ENCODE measurements around the gene SFI1. TPM values are rescaled to one million over a fixed set of nuclear protein-coding genes. Genes with fewer than 3 reads are reported as not detected.
A peak's percentile ranks its signal among the peaks of the same experiment; 100 is the strongest.

Gene SFI1
- total RNA-seq, 1 experiment from 2014 or later: 53.1 TPM

DNA sequence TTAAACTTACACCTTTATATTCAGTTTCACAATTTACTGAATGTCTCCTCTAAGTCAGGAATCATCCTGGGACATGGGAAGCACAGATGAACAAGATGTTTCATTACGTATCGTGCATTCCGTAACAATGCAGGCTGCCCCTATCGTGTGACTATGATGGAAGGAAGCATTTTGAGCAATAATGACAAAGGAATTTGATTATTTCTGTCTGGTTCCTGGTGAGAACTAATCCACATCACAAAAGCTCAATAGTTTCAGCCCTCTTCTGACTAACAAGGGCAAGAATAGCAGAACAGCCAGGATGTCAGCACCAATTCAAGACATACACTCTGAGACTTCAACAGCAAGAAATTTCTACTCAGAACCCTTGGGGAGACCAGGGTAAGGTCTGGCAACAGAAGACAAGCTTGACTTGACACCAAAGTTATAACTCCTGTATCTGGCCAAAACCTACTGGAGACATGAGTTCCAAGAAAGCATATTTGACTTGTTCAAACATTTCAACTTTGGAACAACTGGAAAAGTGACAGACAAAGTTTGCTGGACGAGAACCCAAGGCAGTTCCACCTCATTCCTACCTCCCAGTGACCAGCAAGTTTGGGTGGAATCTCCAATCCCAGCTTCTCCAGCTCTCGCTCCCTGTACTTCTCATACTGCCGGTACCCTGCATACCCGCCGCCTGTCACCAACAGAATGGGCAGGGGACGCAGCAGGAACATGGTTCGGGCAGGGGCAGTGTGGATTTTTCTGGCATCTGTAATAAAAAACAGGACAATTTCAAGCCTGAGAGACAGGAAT, 151.4 kb downstream of the SFI1 start:
- no peaks in the 10 kb centered on the region for H3K9me3 ChIP-seq (ENCODE audit: control insufficient read depth in 1 of 2, insufficient read depth in 1 of 2, low read depth in 1 of 2, low read length in 2 of 2)
- no TSS peak for BruUV-seq (replicated peaks)
- H3K9ac ChIP-seq (ENCODE audit: low read length): peak overlapping the region; percentile 54
- no peaks in the 10 kb centered on the region for H3K9me2 ChIP-seq (ENCODE audit: insufficient read depth)
- H2AFZ ChIP-seq (ENCODE audit: low read depth, low read length, poor library complexity, severe bottlenecking): no peak overlapping the region
- CTCF ChIA-PET: interaction anchor here (1.6 to 2.2 kb wide), 2 partner anchors 91 to 323 kb away, joined by 3 to 10 read pairs; no protein-coding TSS in a partner anchor
- no peaks in the 10 kb centered on the region for H4K20me1 ChIP-seq (ENCODE audit: insufficient read depth)
- H3K27me3 ChIP-seq (ENCODE audit: insufficient read depth, low read length): no peaks in the 10 kb centered on the region
- H3K4me3 ChIP-seq (replicated peaks in 1 of 2; ENCODE audit: low read depth in 1 of 2, low read length in 2 of 2): no peak overlapping the region
- no peak for DNase-seq (ENCODE audit: low read depth, low spot score)
- peak overlapping the region; percentile 57 for H3K4me2 ChIP-seq (ENCODE audit: low read length)
- no peak for ATAC-seq
- RAD21 ChIA-PET (ENCODE audit: low non-redundant PET in 1 of 2, low total read pairs in 2 of 2, uncharacterized antibody in 2 of 2, unreplicated experiment in 2 of 2): no interaction called here
- H3K79me2 ChIP-seq (ENCODE audit: insufficient read depth, low read length): peaks cover 66% of the 10 kb centered on the region
- intact Hi-C loops (cut with micrococcal nuclease): no loop called here
- POLR2A ChIA-PET: interaction anchor here (2.1 kb wide), 1 partner anchor 14 kb away, joined by 10 read pairs; the partner anchor contains the start of gene PISD
- H3K4me1 ChIP-seq (ENCODE audit: control insufficient read depth in 1 of 2, insufficient read depth in 2 of 2, low read length in 2 of 2): peaks cover 35 to 71% of the 10 kb centered on the region in 2 experiments
- H3K36me3 ChIP-seq (ENCODE audit: control insufficient read depth in 1 of 2, insufficient read depth in 2 of 2, low read length in 2 of 2): peaks cover 6 to 17% of the 10 kb centered on the region in 2 experiments; a peak in 3 of 4 replicates
- no peak for TF ChIP-seq SP1 (IDR thresholded peaks at IDR 0.05; ENCODE audit: low read depth)
- no peak for TF ChIP-seq ZNF274 (IDR thresholded peaks at IDR 0.05; ENCODE audit: low read depth, low read length)
- TF ChIP-seq TCF7L2 (IDR thresholded peaks at IDR 0.05; ENCODE audit: borderline replicate concordance, extremely low read depth, insufficient read depth, insufficient read length): no peak
- TF ChIP-seq CBX3 (IDR thresholded peaks at IDR 0.05; ENCODE audit: low read depth): no peak
- TF ChIP-seq, protein P1, sequence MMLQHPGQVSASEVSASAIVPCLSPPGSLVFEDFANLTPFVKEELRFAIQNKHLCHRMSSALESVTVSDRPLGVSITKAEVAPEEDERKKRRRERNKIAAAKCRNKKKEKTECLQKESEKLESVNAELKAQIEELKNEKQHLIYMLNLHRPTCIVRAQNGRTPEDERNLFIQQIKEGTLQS (IDR thresholded peaks at IDR 0.05): no peak
- TF ChIP-seq, protein P2, sequence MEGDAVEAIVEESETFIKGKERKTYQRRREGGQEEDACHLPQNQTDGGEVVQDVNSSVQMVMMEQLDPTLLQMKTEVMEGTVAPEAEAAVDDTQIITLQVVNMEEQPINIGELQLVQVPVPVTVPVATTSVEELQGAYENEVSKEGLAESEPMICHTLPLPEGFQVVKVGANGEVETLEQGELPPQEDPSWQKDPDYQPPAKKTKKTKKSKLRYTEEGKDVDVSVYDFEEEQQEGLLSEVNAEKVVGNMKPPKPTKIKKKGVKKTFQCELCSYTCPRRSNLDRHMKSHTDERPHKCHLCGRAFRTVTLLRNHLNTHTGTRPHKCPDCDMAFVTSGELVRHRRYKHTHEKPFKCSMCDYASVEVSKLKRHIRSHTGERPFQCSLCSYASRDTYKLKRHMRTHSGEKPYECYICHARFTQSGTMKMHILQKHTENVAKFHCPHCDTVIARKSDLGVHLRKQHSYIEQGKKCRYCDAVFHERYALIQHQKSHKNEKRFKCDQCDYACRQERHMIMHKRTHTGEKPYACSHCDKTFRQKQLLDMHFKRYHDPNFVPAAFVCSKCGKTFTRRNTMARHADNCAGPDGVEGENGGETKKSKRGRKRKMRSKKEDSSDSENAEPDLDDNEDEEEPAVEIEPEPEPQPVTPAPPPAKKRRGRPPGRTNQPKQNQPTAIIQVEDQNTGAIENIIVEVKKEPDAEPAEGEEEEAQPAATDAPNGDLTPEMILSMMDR (IDR thresholded peaks at IDR 0.05 in 2 of 3, conservative IDR thresholded peaks at IDR 0.05 in 1 of 3; ENCODE audit: borderline replicate concordance in 1 of 3, insufficient read depth in 1 of 3, low read depth in 2 of 3, low read length in 2 of 3): no peak
- no peak for TF ChIP-seq FOSL1 (IDR thresholded peaks at IDR 0.05; ENCODE audit: low read depth)
- no peak for TF ChIP-seq SRF (IDR thresholded peaks at IDR 0.05; ENCODE audit: low read depth)
- peak overlapping the region; percentile 75; the same call in 1 of the 2 replicates for H3K27ac ChIP-seq (ENCODE audit: low read depth, low read length)

Data from HCT116 (cell line).